Measurements from ENCODE around the gene THTPA. TPM values are rescaled to one million over a fixed set of nuclear protein-coding genes. Genes with fewer than 3 reads are reported as not detected.

Gene THTPA
- polyA plus RNA-seq, 4 donors = 13.6 to 20.7 (median 17.4) TPM

DNA sequence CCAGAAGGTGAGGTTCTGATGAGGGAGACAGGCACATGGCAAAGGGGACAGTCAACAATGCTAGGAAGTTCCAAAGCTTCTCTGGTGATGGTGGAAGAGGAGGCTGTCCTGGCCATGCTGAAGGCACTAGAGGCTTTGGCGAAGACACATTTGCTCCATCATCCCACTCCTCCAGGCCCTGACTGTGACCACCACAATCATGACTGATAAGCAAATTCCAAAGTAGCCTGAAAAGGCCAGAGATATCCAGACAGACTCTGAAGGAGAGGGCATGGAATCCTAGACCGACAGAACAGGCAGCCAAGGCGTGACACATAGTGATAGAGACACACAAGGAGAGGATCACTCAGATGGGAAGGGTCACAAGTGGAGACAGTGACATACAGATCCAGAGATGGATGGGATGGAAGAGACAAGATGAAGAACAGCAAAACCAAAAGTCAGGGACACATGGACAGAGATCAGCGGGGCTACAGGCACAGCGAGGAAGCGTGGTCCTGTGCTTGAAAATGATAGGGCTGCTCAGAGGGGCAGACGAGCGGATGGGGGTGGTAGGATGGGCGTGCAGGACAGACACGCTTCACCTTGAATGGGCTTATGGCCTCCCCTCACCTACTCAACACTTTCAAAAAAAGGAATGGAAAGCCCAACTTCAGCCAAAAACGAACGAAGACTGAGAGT, 5.8 kb upstream of the THTPA start:
- DNase-seq (ENCODE audit: low read depth in 4 of 4, low spot score in 3 of 4) = no peak

DNA sequence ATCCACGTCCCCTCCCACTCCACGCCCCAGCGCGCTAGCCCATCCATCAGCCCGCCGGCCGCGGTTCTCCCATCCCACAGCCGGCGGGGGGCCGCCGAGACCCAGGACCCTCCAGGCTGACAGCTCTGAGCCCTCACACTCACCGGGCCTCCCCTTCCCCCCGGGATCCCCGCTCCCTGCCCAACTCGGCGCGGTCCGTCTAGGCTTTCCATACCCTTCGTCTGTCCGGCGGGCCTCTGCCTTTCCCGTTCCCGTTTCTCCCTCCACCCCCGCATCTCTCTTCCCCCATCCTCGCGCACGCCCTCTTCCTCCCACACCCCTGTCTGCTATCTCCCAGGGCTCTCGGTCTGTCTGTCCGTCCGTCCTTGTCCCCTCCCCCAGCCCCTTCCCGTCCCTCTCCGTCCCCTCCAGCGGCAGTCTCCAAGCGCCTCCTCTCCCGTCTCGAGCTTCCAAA, 5.2 kb upstream of the THTPA start:
- DNase-seq (ENCODE audit: low read depth in 4 of 4, low spot score in 3 of 4) = no peak

GRCh38 chr14:23551266-23552028, 4.6 kb upstream of the THTPA start, which contains the start of gene ZFHX2:
TSS of gene ZFHX2 (minus strand) at chr14:23551765. CDS start at chr14:23535325, 16,440 bp downstream.
- DNase-seq (ENCODE audit: low read depth in 4 of 4, low spot score in 3 of 4) = no peak

- no peak for DNase-seq (ENCODE audit: low read depth in 4 of 4, low spot score in 3 of 4)
These were observed 564 bp upstream of the THTPA start for GRCh38 chr14:23555533-23555881.

- no peak for DNase-seq (ENCODE audit: low read depth in 4 of 4, low spot score in 3 of 4)
These were observed 799 bp downstream of the THTPA start for GRCh38 chr14:23556700-23557440.

DNA sequence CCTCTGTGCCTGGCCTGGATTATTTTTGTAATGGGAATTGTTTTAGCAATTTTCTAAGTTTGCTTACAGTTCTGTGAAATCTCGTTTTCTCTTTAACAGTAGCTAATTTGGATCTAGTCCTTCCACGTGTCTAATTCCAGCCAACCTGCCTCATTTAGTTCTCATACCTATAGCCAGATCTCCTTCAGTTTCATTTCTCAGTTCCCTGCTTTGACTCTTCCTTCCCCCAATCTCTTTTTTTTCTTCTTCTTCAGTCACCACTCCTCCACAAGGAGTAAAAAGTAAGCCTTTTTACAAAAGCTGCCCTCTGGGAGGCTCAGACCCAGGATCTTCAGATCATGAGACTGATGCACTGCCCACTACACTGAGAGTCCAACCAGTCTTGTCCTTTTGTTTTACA, 1.4 kb downstream of the THTPA start:
- no peak for DNase-seq (ENCODE audit: low read depth in 4 of 4, low spot score in 3 of 4)

DNA sequence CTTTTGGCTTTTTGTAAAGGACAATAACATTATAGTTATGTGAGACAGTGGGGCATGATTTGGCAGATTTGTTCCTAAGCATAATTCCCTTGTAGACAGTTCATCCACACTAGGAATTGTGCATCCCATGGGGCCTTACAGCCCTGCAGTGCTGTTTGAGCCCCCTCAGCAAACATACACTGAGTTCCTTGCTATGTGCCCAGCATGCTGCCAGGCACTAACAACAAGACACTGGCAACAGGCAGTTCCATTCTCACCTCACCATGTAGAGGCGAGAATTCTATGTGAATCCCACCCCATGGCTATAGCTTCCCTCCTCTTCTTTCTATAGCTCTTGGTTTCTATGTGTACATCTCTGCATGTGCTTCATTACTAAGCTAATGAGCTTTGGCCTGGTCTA, 1.9 kb downstream of the THTPA start:
- no peak for DNase-seq (ENCODE audit: low read depth in 4 of 4, low spot score in 3 of 4)

- no peak for DNase-seq (ENCODE audit: low read depth in 4 of 4, low spot score in 3 of 4)
These were observed 2.4 kb downstream of the THTPA start for GRCh38 chr14:23558346-23559009.

DNA sequence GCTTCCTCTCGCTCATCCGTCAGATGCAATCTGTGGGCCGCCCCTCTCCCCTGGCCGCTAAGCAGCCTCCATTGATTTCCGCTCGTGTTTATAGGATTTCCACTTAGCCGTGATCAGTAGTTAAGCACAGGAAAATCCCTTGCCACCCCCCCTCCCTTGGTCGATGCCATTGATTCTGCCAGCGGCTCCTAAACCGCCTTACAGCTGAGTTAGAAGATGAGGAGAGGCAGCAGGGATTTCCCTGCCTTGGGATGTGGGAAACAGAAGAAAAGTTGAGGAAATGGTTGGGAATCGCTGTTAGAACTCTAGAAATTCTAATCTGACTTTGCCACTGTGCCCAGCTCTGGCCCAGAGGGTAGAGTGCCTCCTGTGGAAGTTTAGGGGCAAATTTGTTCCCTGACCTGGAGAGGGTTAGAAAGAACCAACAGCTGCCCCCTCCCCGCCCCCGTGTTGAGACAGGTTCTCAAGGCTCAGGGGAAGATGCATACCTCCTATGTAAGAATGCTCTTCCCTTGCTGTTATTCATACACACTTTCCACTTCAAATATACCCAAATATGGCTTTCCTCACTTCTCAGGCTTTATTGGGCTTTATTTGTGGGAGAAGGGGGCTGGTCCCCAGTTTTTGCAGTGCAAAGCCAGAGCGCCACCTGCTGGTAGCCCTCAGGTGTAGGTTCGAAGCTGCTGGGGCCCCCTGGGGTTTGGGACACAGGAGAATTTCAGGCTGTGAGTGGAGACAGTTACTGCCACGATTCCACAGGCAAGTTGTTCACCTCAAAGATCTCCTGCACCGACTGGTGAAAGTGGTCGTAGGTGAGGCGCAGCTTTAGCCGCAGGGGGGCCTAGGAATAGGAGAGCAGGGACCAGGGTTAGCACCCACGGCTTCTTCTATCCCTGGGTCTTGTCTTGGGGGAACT, 3.2 kb downstream of the THTPA start:
- no peak for DNase-seq (ENCODE audit: low read depth in 4 of 4, low spot score in 3 of 4)

- no peak for DNase-seq (ENCODE audit: low read depth in 4 of 4, low spot score in 3 of 4)
These were observed 4.0 kb downstream of the THTPA start for GRCh38 chr14:23559926-23560520.

- no peak for DNase-seq (ENCODE audit: low read depth in 4 of 4, low spot score in 3 of 4)
These were observed 5.2 kb downstream of the THTPA start for GRCh38 chr14:23561259-23561658.

GRCh38 chr14:23561873-23562821, 6.1 kb downstream of the THTPA start:
- DNase-seq (ENCODE audit: low read depth in 4 of 4, low spot score in 3 of 4) = no peak

DNA sequence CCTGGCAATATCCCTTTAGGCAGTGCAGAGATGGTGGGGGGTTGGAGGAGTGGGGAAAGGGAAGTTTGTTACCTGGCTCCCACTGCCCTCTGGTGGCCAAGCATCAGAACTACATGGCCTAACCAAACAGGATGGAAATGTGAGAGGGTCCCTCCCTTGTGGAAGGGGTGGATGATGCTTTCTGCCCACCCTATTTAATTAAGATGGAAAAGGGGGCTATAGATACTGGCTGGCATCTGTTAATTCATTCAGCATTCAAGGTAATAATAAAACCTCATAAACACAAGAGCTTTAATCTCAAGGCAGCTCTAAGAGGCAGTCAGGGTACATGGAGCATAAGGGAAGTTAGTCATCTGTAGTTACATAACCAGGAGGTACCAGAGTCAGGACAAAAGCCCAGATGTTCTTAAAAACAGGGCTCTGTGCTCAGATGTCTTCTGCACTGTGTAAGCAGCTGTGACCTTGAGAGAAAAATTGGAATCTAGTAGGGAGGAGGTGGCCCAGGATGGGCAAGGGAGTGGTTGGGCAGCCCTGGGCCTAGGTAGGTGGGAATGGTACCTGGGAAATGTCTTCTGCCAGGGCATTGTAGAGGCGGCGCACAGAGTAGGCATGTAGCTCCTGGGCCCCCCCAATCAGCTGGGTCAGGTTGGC, 6.9 kb downstream of the THTPA start:
- no peak for DNase-seq (ENCODE audit: low read depth in 4 of 4, low spot score in 3 of 4)

DNA sequence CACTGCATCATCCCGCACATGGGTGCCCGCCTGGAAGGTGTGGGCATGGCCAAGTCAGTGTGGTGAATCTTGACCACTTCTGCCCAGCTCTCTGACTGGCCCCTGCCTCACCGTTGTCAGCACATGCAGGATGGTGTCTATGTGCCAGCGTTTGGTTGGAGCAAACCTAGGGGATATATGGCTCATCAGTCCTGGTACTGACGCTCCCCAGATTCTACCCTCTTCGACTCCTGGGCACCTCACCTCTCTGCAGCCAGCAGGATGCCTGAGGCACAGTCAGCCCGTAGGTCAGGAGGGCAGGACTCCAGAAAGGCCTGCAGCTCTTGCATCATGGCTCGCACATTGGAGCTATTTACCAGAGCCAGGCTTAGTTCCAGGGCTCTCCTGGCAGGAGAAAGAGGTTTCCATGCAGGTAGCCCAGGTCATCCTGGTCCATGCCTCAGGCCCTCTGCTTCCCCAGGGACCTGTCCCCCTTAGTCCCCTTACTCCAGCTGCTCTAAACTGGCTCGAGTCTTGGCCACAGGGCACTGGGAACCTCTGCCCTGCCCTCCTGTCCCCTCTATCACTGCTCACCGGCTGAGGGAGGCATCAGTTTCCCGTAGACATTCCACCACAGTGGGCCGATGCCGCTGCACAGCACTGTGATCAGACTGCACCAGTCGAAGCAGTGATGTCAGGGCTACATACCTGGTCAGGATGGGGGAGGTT, 7.6 kb downstream of the THTPA start:
- no peak for DNase-seq (ENCODE audit: low read depth in 4 of 4, low spot score in 3 of 4)

DNA sequence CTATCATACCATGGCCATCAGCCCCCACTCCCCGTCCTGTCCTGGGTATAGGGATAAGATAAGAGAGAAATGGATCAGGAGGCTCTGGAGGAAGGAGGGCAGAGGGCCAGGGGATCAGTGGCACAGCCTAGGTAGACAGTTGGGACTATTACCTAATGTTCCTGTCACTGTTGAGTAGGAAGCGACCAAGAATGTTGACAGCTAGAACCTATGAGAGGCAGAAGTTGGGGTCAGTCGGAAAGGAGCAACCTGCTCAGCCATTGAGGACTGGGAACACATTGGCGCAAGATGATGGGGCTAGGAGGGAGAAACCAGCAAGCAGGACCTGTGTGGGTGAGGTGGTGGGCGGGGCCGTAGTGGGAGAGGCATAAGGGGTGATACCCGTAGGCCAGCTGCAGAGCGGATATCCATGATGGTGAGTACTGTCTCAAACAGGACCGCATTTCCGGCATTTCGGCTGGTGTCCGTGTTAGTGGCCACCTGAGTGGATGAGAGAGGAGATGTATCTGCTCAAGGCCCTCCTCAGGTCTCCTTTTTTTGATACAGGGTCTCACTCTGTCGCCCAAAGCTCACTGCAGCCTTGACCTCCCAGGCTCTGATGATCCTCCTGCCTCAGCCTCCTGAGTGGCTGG, 8.2 kb downstream of the THTPA start:
- DNase-seq (ENCODE audit: low read depth in 4 of 4, low spot score in 3 of 4) = no peak

GRCh38 chr14:23564876-23565275, 8.8 kb downstream of the THTPA start:
- DNase-seq (ENCODE audit: low read depth in 4 of 4, low spot score in 3 of 4) = no peak

DNA sequence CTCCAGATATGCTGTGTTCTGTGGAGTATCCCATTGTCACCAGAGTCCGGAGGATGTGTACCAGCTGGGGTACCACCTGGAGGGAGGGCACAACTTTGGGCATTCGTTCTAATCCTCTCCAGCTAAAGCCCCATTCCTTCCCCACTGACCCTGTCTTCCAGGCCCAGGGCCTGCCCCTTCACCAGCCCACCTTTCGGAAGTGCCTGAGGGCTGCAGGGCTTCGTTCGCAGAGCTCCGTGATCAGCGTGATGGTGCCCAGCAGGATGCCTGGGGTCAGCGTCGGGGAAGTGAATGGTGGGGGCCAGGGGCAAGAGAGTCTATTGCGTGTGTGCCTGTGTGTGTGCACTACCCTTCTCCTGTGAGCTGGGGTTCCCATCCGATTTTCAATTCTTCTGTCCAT, 9.6 kb downstream of the THTPA start:
- DNase-seq (ENCODE audit: low read depth in 4 of 4, low spot score in 3 of 4) = no peak
